ENCODE measurements around the gene U2SURP.

Gene U2SURP

DNA sequence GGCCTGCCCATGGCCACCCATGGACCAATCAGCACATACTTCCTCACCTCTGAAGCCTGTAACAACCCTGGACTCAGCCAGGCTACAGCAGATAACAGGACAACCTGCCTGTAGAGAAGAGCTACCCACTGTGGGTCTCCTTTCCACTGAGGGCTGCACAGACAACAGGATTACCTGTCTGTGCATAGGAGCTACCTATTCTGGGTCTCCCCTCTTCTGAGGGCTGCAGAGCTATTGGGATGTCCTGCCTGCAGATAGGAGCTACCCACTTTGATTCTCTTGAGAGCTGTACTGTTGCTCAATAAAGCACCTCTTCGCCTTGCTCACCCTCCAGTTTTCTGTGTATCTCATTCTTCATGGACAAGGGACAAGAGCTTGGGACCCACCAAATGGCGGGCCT is 94.4 kb downstream of the U2SURP start:
- no peaks in the 10 kb centered on the region for H4K20me1 ChIP-seq (ENCODE audit: control insufficient read depth, insufficient read depth, low read depth, low read length)
- H3K36me3 ChIP-seq (ENCODE audit: control insufficient read depth, low read length) = no peaks in the 10 kb centered on the region
- no peak for TF ChIP-seq EZH2phosphoT487 (IDR thresholded peaks at IDR 0.05; ENCODE audit: borderline replicate concordance, low read length)
- TF ChIP-seq, protein P1, sequence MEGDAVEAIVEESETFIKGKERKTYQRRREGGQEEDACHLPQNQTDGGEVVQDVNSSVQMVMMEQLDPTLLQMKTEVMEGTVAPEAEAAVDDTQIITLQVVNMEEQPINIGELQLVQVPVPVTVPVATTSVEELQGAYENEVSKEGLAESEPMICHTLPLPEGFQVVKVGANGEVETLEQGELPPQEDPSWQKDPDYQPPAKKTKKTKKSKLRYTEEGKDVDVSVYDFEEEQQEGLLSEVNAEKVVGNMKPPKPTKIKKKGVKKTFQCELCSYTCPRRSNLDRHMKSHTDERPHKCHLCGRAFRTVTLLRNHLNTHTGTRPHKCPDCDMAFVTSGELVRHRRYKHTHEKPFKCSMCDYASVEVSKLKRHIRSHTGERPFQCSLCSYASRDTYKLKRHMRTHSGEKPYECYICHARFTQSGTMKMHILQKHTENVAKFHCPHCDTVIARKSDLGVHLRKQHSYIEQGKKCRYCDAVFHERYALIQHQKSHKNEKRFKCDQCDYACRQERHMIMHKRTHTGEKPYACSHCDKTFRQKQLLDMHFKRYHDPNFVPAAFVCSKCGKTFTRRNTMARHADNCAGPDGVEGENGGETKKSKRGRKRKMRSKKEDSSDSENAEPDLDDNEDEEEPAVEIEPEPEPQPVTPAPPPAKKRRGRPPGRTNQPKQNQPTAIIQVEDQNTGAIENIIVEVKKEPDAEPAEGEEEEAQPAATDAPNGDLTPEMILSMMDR (IDR thresholded peaks at IDR 0.05; ENCODE audit: low read depth, low read length, poor library complexity, severe bottlenecking) = no peak
- H3K9me3 ChIP-seq (ENCODE audit: control insufficient read depth, insufficient read depth, low read length) = peaks cover 12% of the 10 kb centered on the region; the same call in 1 of the 2 replicates
- H3K9me2 ChIP-seq (replicated peaks; ENCODE audit: control insufficient read depth, low read length) = no peaks in the 10 kb centered on the region
- no peaks in the 10 kb centered on the region for H3F3A ChIP-seq (ENCODE audit: control insufficient read depth, insufficient read depth)
- H3K27me3 ChIP-seq (ENCODE audit: control insufficient read depth, low read length) = no peaks in the 10 kb centered on the region; the same call in 1 of the 2 replicates
- no peaks in the 10 kb centered on the region for H3K79me2 ChIP-seq (ENCODE audit: control insufficient read depth, low read length)
- no peaks in the 10 kb centered on the region for H3K4me1 ChIP-seq (ENCODE audit: control insufficient read depth, low read length)
- H3K4me3 ChIP-seq (ENCODE audit: low read length) = no peak overlapping the region
- H3K4me2 ChIP-seq (ENCODE audit: low read length) = no peak overlapping the region
- no peak overlapping the region for H3K27ac ChIP-seq (ENCODE audit: low read depth, low read length)

DNA sequence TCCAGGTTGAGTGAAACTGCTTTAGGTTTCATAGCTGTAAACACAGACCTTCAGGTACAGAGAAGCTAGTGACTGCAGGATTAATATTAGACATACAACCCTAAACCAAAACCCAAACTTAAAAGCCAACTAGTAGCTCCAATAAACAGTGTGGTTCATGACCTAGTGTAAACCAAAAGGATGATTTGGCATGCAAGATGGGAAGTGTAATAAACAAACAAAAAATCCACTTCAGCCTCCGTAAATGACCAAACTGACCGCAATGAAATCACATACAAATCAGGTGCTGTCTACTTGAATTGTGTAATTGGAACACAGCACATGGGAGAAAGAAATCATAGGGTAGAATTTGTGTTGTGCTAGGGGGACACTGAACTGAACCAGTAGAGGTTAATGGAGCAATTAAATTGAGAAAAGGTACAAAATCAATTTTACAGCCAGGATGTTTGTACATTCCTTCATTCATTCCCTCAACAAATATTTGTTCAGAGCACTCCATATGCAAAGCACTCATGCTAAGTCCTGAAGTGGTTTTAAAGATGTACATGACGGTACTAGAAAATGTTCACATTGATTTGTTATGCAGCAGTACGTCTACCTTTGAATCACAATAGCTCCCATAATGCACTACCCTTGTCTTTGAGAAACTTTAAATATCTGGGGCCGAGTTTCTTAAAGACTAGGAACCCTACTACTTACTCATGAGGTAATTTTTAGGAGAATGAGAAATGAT is 96.8 kb downstream of the U2SURP start:
- H3K27me3 ChIP-seq (ENCODE audit: control insufficient read depth, low read length) = no peaks in the 10 kb centered on the region; the same call in 1 of the 2 replicates
- no peak overlapping the region for H3K27ac ChIP-seq (ENCODE audit: low read depth, low read length)
- H3F3A ChIP-seq (ENCODE audit: control insufficient read depth, insufficient read depth) = no peaks in the 10 kb centered on the region
- no peak overlapping the region for H3K4me2 ChIP-seq (ENCODE audit: low read length)
- peaks cover 12% of the 10 kb centered on the region; the same call in 1 of the 2 replicates for H3K9me3 ChIP-seq (ENCODE audit: control insufficient read depth, insufficient read depth, low read length)
- no peaks in the 10 kb centered on the region for H4K20me1 ChIP-seq (ENCODE audit: control insufficient read depth, insufficient read depth, low read depth, low read length)
- no peaks in the 10 kb centered on the region for H3K4me1 ChIP-seq (ENCODE audit: control insufficient read depth, low read length)
- H3K9me2 ChIP-seq (replicated peaks; ENCODE audit: control insufficient read depth, low read length) = no peaks in the 10 kb centered on the region
- no peaks in the 10 kb centered on the region for H3K36me3 ChIP-seq (ENCODE audit: control insufficient read depth, low read length)
- H3K4me3 ChIP-seq (ENCODE audit: low read length) = no peak overlapping the region
- TF ChIP-seq, protein P1 (IDR thresholded peaks at IDR 0.05; ENCODE audit: low read depth, low read length, poor library complexity, severe bottlenecking) = no peak
- no peak for TF ChIP-seq EZH2phosphoT487 (IDR thresholded peaks at IDR 0.05; ENCODE audit: borderline replicate concordance, low read length)
- H3K79me2 ChIP-seq (ENCODE audit: control insufficient read depth, low read length) = no peaks in the 10 kb centered on the region

GRCh38 chr3:143099210-143099609 is 97.8 kb downstream of the U2SURP start:
- H3K9me3 ChIP-seq (ENCODE audit: control insufficient read depth, insufficient read depth, low read length) = peaks cover 12% of the 10 kb centered on the region; the same call in 1 of the 2 replicates

More at GRCh38 chr3:143099210-143099609, 97.8 kb downstream of the U2SURP start:
- H3K79me2 ChIP-seq (ENCODE audit: control insufficient read depth, low read length) = no peaks in the 10 kb centered on the region
- no peak overlapping the region for H3K27ac ChIP-seq (ENCODE audit: low read depth, low read length)
- no peaks in the 10 kb centered on the region; the same call in 1 of the 2 replicates for H3K27me3 ChIP-seq (ENCODE audit: control insufficient read depth, low read length)
- no peaks in the 10 kb centered on the region for H3K4me1 ChIP-seq (ENCODE audit: control insufficient read depth, low read length)
- no peak overlapping the region for H3K4me2 ChIP-seq (ENCODE audit: low read length)
- no peak overlapping the region for H3K4me3 ChIP-seq (ENCODE audit: low read length)
- H3F3A ChIP-seq (ENCODE audit: control insufficient read depth, insufficient read depth) = no peaks in the 10 kb centered on the region
- TF ChIP-seq, protein P1 (IDR thresholded peaks at IDR 0.05; ENCODE audit: low read depth, low read length, poor library complexity, severe bottlenecking) = no peak
- TF ChIP-seq EZH2phosphoT487 (IDR thresholded peaks at IDR 0.05; ENCODE audit: borderline replicate concordance, low read length) = no peak
- H3K36me3 ChIP-seq (ENCODE audit: control insufficient read depth, low read length) = no peaks in the 10 kb centered on the region
- no peaks in the 10 kb centered on the region for H3K9me2 ChIP-seq (replicated peaks; ENCODE audit: control insufficient read depth, low read length)
- no peaks in the 10 kb centered on the region for H4K20me1 ChIP-seq (ENCODE audit: control insufficient read depth, insufficient read depth, low read depth, low read length)

Measured in DOHH2 (cell line).